H1 (cell line): ENCODE data around the gene PNLIPRP1. TPM values are rescaled to one million over a fixed set of nuclear protein-coding genes. Genes with fewer than 3 reads are reported as not detected.

Experiments used
- CTCF ChIA-PET: fragments of 300-600 bp; sonication (Branson Sonifier 250); formaldehyde crosslinking; loops from one replicate; lab custom pipeline; 2021; ENCODE audit not compliant: partially characterized antibody; lab: Charles Lee
- POLR2A ChIA-PET: fragments of 300-600 bp; sonication (Branson Sonifier 250); formaldehyde crosslinking; loops from one replicate; lab custom pipeline; 2021; ENCODE audit warnings: inconsistent platforms; ENCODE audit not compliant: partially characterized antibody; lab: Charles Lee
- DNase-seq, 2 experiments: peaks; one replicate each; pipeline versions ENCODE4 v3.0.0 to v3.0.0-alpha.2; 2010 to 2022; ENCODE audit warnings: low spot score in 2 of 2, low read depth in 1 of 2, mixed read lengths in 1 of 2
- FAIRE-seq: peaks from 2 replicates; lab custom pipeline; 2011; peaks lifted over from hg19 to GRCh38; lab: Jason Lieb, UNC
- H2AFZ ChIP-seq: 2 replicates; pipeline ENCODE4 v1.8.1; 2012; ENCODE audit warnings: low read length, inconsistent platforms
- H2AK5ac ChIP-seq: 2 replicates; pipeline ENCODE4 v1.6.1; 2013; ENCODE audit warnings: low read depth, low read length
- H2BK120ac ChIP-seq: replicated peaks from 2 replicates; pipeline ENCODE3; 2013; ENCODE audit warnings: low read depth, low read length, inconsistent platforms
- H2BK12ac ChIP-seq: 2 replicates; pipeline ENCODE4 v1.6.1; 2013; ENCODE audit warnings: low read depth, low read length
- H2BK15ac ChIP-seq: 2 replicates; pipeline ENCODE4 v1.6.1; 2013; ENCODE audit warnings: low read length
- H2BK20ac ChIP-seq: 2 replicates; pipeline ENCODE4 v1.6.1; 2013; ENCODE audit warnings: low read length
- H2BK5ac ChIP-seq: 2 replicates; pipeline ENCODE4 v1.6.1; 2013; ENCODE audit warnings: low read depth, low read length
- H3K14ac ChIP-seq: 2 replicates; pipeline ENCODE4 v1.6.1; 2013; ENCODE audit warnings: inconsistent platforms; ENCODE audit not compliant: insufficient read length
- H3K18ac ChIP-seq: 2 replicates; pipeline ENCODE4 v1.6.1; 2013; ENCODE audit warnings: low read length; ENCODE audit errors: extremely low read depth
- H3K23ac ChIP-seq: 2 replicates; pipeline ENCODE4 v1.6.1; 2013; ENCODE audit warnings: inconsistent platforms; ENCODE audit not compliant: insufficient read length
- H3K23me2 ChIP-seq: 2 replicates; pipeline ENCODE4 v1.6.1; 2013; ENCODE audit warnings: low read depth, low read length
- H3K27ac ChIP-seq: 2 replicates; pipeline ENCODE4 v1.6.1; 2011; ENCODE audit warnings: low read depth, low read length, inconsistent platforms
- H3K27me3 ChIP-seq, 4 experiments: replicated peaks in 1 of 4; 1 replicate in 1 of 4; 2 replicates in 3 of 4; pipeline versions ENCODE4 v1.6.1 to v1.8.1; 2011 to 2013; ENCODE audit warnings: low read length in 3 of 4, mild to moderate bottlenecking in 3 of 4, inconsistent platforms in 2 of 4, mixed read lengths in 2 of 4, moderate library complexity in 1 of 4; ENCODE audit not compliant: control insufficient read depth in 3 of 4, insufficient read depth in 3 of 4; ENCODE audit errors: extremely low read depth in 1 of 4
- H3K36me3 ChIP-seq, 4 experiments: 2 replicates each; pipeline versions ENCODE4 v1.6.1 to v1.8.1; 2011 to 2013; ENCODE audit warnings: mild to moderate bottlenecking in 4 of 4, low read length in 3 of 4, moderate library complexity in 2 of 4, control low read depth in 1 of 4, inconsistent platforms in 1 of 4; ENCODE audit not compliant: insufficient read depth in 4 of 4, control insufficient read depth in 2 of 4
- H3K4ac ChIP-seq: replicated peaks from 2 replicates; pipeline ENCODE3; 2013; ENCODE audit warnings: low read length, low read depth, mixed read lengths, inconsistent platforms; ENCODE audit not compliant: insufficient read length
- H3K4me1 ChIP-seq, 4 experiments: replicated peaks in 1 of 4; 1 replicate in 1 of 4; 2 replicates in 3 of 4; pipeline versions ENCODE4 v1.6.1 to v1.8.1; 2011 to 2013; ENCODE audit warnings: low read length in 3 of 4, inconsistent platforms in 2 of 4, mixed read lengths in 1 of 4; ENCODE audit not compliant: insufficient read depth in 4 of 4, control insufficient read depth in 3 of 4
- H3K4me2 ChIP-seq, 2 experiments: 2 replicates each; pipeline versions ENCODE4 v1.6.1 to v1.8.1; 2011 to 2013; ENCODE audit warnings: low read depth in 2 of 2, low read length in 2 of 2, control low read depth in 1 of 2, inconsistent platforms in 1 of 2, mild to moderate bottlenecking in 1 of 2; ENCODE audit not compliant: insufficient read depth in 1 of 2
- H3K4me3 ChIP-seq, 4 experiments: fragments of 200-600, 300-600 bp in 1 of 4; sonication (generic), shearing (Covaris generic), sonication (Bioruptor Twin) in 1 of 4; 2 replicates each; pipeline versions ENCODE4 v1.5.1 to v1.8.1; 2011 to 2016; ENCODE audit warnings: low read length in 4 of 4, low read depth in 3 of 4, control low read depth in 2 of 4, inconsistent platforms in 2 of 4, mild to moderate bottlenecking in 2 of 4, mixed read lengths in 1 of 4, moderate library complexity in 1 of 4; ENCODE audit not compliant: insufficient read depth in 2 of 4; ENCODE audit errors: extremely low read depth in 1 of 4
- H3K56ac ChIP-seq: replicated peaks from 2 replicates; pipeline ENCODE3; 2013; ENCODE audit warnings: low read depth, mild to moderate bottlenecking, mixed read lengths, low read length, inconsistent platforms; ENCODE audit not compliant: insufficient read length
- H3K79me1 ChIP-seq: 2 replicates; pipeline ENCODE4 v1.6.1; 2013; ENCODE audit warnings: low read depth, low read length, control low read depth
- H3K79me2 ChIP-seq, 2 experiments: 2 replicates each; pipeline versions ENCODE4 v1.6.1 to v1.8.1; 2012 to 2013; ENCODE audit warnings: low read length in 2 of 2, mild to moderate bottlenecking in 2 of 2, inconsistent platforms in 1 of 2; ENCODE audit not compliant: insufficient read depth in 2 of 2, control insufficient read depth in 1 of 2
- H3K9ac ChIP-seq, 4 experiments: replicated peaks in 1 of 4; 1 replicate in 1 of 4; 2 replicates in 3 of 4; pipeline versions ENCODE4 v1.6.1 to v1.8.1; 2011 to 2013; ENCODE audit warnings: low read depth in 3 of 4, low read length in 3 of 4, control low read depth in 2 of 4, mild to moderate bottlenecking in 2 of 4, moderate library complexity in 2 of 4, inconsistent platforms in 1 of 4; ENCODE audit errors: extremely low read depth in 1 of 4
- H3K9me3 ChIP-seq, 2 experiments: 2 replicates each; pipeline versions ENCODE4 v1.6.1 to v1.8.1; 2012 to 2013; ENCODE audit warnings: mild to moderate bottlenecking in 2 of 2, moderate library complexity in 2 of 2, control low read depth in 1 of 2, inconsistent platforms in 1 of 2, low read depth in 1 of 2, low read length in 1 of 2, mixed read lengths in 1 of 2; ENCODE audit not compliant: insufficient read depth in 2 of 2
- H4K20me1 ChIP-seq, 2 experiments: replicated peaks in 1 of 2; 2 replicates each; pipeline versions ENCODE3 to v1.8.1; 2011 to 2013; ENCODE audit warnings: inconsistent platforms in 2 of 2, low read length in 2 of 2, mild to moderate bottlenecking in 1 of 2; ENCODE audit not compliant: insufficient read depth in 2 of 2, control insufficient read depth in 1 of 2
- H4K5ac ChIP-seq: 2 replicates; pipeline ENCODE4 v1.6.1; 2013; ENCODE audit warnings: low read length, low read depth, mixed read lengths, inconsistent platforms; ENCODE audit not compliant: insufficient read length
- H4K8ac ChIP-seq: 2 replicates; pipeline ENCODE4 v1.8.0; 2013; ENCODE audit warnings: mild to moderate bottlenecking, moderate library complexity, low read length, inconsistent platforms; ENCODE audit not compliant: insufficient read depth; ENCODE audit errors: extremely low read depth
- H4K91ac ChIP-seq: replicated peaks from 2 replicates; pipeline ENCODE3; 2013; ENCODE audit warnings: low read length, mixed read lengths, inconsistent platforms; ENCODE audit not compliant: insufficient read length
- CBX8 ChIP-seq: fragments of 300-800, 300-1000 bp; sonication (generic); IDR thresholded peaks from 2 replicates; pipeline ENCODE4 v1.7.1; 2016; ENCODE audit warnings: low read depth, low read length, borderline replicate concordance
- CTBP2 ChIP-seq: IDR thresholded peaks from 2 replicates; pipeline ENCODE4 v1.7.0; 2011; ENCODE audit warnings: borderline replicate concordance, mild to moderate bottlenecking, moderate library complexity, mixed read lengths, low read length; ENCODE audit not compliant: insufficient read depth, insufficient read length
- CTCF ChIP-seq, 3 experiments: IDR thresholded peaks; 1 replicate in 2 of 3; 2 replicates in 1 of 3; pipeline versions ENCODE4 v1.5.1 to v1.6.1; 2011; ENCODE audit warnings: low read length in 3 of 3, mild to moderate bottlenecking in 3 of 3, inconsistent platforms in 2 of 3, low read depth in 1 of 3, moderate library complexity in 1 of 3; ENCODE audit not compliant: insufficient read depth in 1 of 3; ENCODE audit errors: control extremely low read depth in 1 of 3
- EP300 ChIP-seq, 2 experiments: IDR thresholded peaks; 1 replicate in 1 of 2; 2 replicates in 1 of 2; pipeline ENCODE4 v1.6.1; 2011 to 2012; ENCODE audit warnings: low read depth in 2 of 2, low read length in 2 of 2, mild to moderate bottlenecking in 2 of 2, borderline replicate concordance in 1 of 2, inconsistent platforms in 1 of 2, moderate library complexity in 1 of 2
- RNF2 ChIP-seq: fragments of 200-900, 300-1000 bp; sonication (generic); IDR thresholded peaks from 2 replicates; pipeline ENCODE4 v1.7.1; 2016; ENCODE audit warnings: borderline replicate concordance, low read depth, mild to moderate bottlenecking, antibody characterized with exemption, low read length; ENCODE audit not compliant: poor library complexity, severe bottlenecking; ENCODE audit errors: missing control alignments
- SRF ChIP-seq: IDR thresholded peaks from 2 replicates; pipeline ENCODE4 v1.6.1; 2011; ENCODE audit warnings: mild to moderate bottlenecking, low read depth, low read length, moderate library complexity
- ZNF274 ChIP-seq: IDR thresholded peaks from 2 replicates; pipeline ENCODE4 v1.7.0; 2012; ENCODE audit warnings: low read length, borderline replicate concordance; ENCODE audit errors: extremely low read depth
- WGBS, 2 experiments: shearing (Covaris generic) in 1 of 2; methylation state at CpG; one replicate each; pipeline versions ENCODE4 v1.1.6 to v1.1.7; 2013 to 2015; ENCODE audit warnings: low lambda C conversion rate in 2 of 2, mixed read lengths in 2 of 2, inconsistent platforms in 1 of 2, low coverage in 1 of 2, missing lambda C conversion rate in 1 of 2; ENCODE audit not compliant: insufficient replicate concordance in 2 of 2, insufficient coverage in 1 of 2, insufficient read length in 1 of 2; ENCODE audit errors: extremely low coverage in 1 of 2, missing lambda C conversion rate in 1 of 2; 5-methylcytosine and 5-hydroxymethylcytosine counted together
- polyA plus RNA-seq, 7 experiments: library from polyadenylated mRNA; depleted of rRNA in 3 of 7; stranded (reverse) in 5 of 7; unstranded in 2 of 7; fragments of >200 nt in 5 of 7; fragments of 200-250 nt in 2 of 7; gene quantifications; 1 replicate in 5 of 7; 2 replicates in 1 of 7; 4 replicates in 1 of 7; pipeline versions ENCODE4 v1.2.1 to v1.2.3, GENCODE V29; 2011 to 2013; ENCODE audit warnings: missing spikeins in 2 of 7, mixed read lengths in 2 of 7
- total RNA-seq: library from RNA; stranded (reverse); fragmentation: NEBNext Ultra II Directional; extraction: Animal tissue kit (Norgen Biotek cat#: 25700); gene quantifications from 2 replicates; pipeline ENCODE4 v1.2.1, GENCODE V29; 2021
- TF ChIP-seq, protein P1 (sequence below): IDR thresholded peaks from 2 replicates; pipeline ENCODE4 v1.6.1; 2011; ENCODE audit warnings: low read depth, mild to moderate bottlenecking, low read length; ENCODE audit not compliant: insufficient read depth

PNLIPRP1 gene
- total and polyA plus RNA-seq, 2 of the 8 experiments (the other 6 are each of a cell fraction or from before 2014, with no cell fraction given), result not detected

- no peaks in the 10 kb centered on the region for H3K79me2 ChIP-seq
- no peaks in the 10 kb centered on the region; a peak in 2 of 7 replicates for H3K4me1 ChIP-seq
- no peak overlapping the region for H3K23ac ChIP-seq
- H4K20me1 ChIP-seq, result no peaks in the 10 kb centered on the region
- no peak overlapping the region for H2BK12ac ChIP-seq
- no peak overlapping the region for H3K18ac ChIP-seq
- H3K23me2 ChIP-seq, result no peaks in the 10 kb centered on the region
- no peak overlapping the region for H3K56ac ChIP-seq
- no peaks in the 10 kb centered on the region for H3K36me3 ChIP-seq
- H3K4ac ChIP-seq, result no peak overlapping the region
- DNase-seq, result no peak
- H3K4me2 ChIP-seq, result no peak overlapping the region
- ChIA-PET CTCF (interaction anchor here (1.0 to 1.3 kb wide), 2 partner anchors 21 to 23 kb away, joined by 3 read pairs; no protein-coding TSS in a partner anchor), POLR2A (no interaction called here)
- TF ChIP-seq ZNF274, result no peak
- TF ChIP-seq EP300 (IDR thresholded peaks at IDR 0.05; ENCODE audit: borderline replicate concordance in 1 of 2, low read depth in 2 of 2, low read length in 2 of 2), result no peak
- no peak for TF ChIP-seq CTBP2
- TF ChIP-seq, protein P1, sequence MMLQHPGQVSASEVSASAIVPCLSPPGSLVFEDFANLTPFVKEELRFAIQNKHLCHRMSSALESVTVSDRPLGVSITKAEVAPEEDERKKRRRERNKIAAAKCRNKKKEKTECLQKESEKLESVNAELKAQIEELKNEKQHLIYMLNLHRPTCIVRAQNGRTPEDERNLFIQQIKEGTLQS, result no peak
- no peak for TF ChIP-seq RNF2
- TF ChIP-seq SRF, result no peak
- TF ChIP-seq CBX8, result no peak
- no peak for TF ChIP-seq CTCF (IDR thresholded peaks at IDR 0.05; ENCODE audit: control extremely low read depth in 1 of 3, insufficient read depth in 1 of 3, low read depth in 1 of 3, low read length in 3 of 3)
- H4K91ac ChIP-seq, result no peak overlapping the region
- H2AK5ac ChIP-seq, result no peak overlapping the region
- H2BK20ac ChIP-seq, result no peak overlapping the region
- no peaks in the 10 kb centered on the region for H3K9me3 ChIP-seq
- WGBS, 2 experiments, result 80% methylated on average over 1 of the region's 1 CpG; no CpG with 5 or more reads in 1 of the 2 experiments
- H3K27me3 ChIP-seq, result no peaks in the 10 kb centered on the region
- no peaks in the 10 kb centered on the region for H3K79me1 ChIP-seq
- no peak overlapping the region for H4K5ac ChIP-seq
- no peak overlapping the region for H2BK15ac ChIP-seq
- FAIRE-seq, result no peak
- no peak overlapping the region for H2AFZ ChIP-seq
- no peak overlapping the region for H2BK120ac ChIP-seq
- H3K27ac ChIP-seq, result no peak overlapping the region
- no peak overlapping the region for H4K8ac ChIP-seq
- H2BK5ac ChIP-seq, result no peak overlapping the region
- no peak overlapping the region for H3K9ac ChIP-seq
- H3K14ac ChIP-seq, result no peak overlapping the region
- H3K4me3 ChIP-seq, result no peak overlapping the region
These were observed 45.6 kb upstream of the PNLIPRP1 start for GRCh38 chr10:116545122-116545521.
